ENCODE measurements around the gene JAKMIP1.

DNA sequence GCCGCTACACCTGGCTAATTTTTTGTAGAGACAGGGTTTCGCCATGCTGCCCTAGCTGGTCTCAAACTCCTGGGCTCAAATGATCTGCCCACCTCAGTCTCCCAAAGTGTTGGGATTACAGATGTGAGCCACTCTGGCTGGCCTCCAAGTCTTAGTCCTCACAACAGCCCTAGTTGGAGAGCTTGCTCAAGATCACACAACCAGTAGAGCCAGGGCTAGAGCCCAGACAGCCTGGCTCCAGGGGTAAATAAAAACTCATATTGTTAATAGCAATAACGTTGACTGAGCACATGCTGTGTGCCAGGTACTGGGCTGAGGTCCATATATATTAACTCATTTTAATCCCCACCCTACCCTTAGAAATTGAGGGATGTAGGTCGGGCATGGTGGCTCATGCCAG lies 7.3 kb upstream of the JAKMIP1 start:
- TF ChIP-seq, protein P1, sequence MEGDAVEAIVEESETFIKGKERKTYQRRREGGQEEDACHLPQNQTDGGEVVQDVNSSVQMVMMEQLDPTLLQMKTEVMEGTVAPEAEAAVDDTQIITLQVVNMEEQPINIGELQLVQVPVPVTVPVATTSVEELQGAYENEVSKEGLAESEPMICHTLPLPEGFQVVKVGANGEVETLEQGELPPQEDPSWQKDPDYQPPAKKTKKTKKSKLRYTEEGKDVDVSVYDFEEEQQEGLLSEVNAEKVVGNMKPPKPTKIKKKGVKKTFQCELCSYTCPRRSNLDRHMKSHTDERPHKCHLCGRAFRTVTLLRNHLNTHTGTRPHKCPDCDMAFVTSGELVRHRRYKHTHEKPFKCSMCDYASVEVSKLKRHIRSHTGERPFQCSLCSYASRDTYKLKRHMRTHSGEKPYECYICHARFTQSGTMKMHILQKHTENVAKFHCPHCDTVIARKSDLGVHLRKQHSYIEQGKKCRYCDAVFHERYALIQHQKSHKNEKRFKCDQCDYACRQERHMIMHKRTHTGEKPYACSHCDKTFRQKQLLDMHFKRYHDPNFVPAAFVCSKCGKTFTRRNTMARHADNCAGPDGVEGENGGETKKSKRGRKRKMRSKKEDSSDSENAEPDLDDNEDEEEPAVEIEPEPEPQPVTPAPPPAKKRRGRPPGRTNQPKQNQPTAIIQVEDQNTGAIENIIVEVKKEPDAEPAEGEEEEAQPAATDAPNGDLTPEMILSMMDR (IDR thresholded peaks at IDR 0.05): no peak
- TF ChIP-seq POLR2A (IDR thresholded peaks at IDR 0.05): no peak
